Peyer's patch (tissue), 4 donors: ENCODE measurements around the gene PDE4D.

Experiments used
- POLR2A ChIP-seq, 2 donors: fragments of 450-650 bp; IDR thresholded peaks; one replicate each; pipeline ENCODE4 v1.5.1; 2017; ENCODE audit warnings: antibody characterized with exemption in 2 of 2, mild to moderate bottlenecking in 2 of 2, moderate library complexity in 2 of 2
- TF ChIP-seq, protein P1 (sequence below), 6 experiments: fragments of 450-650 bp in 4 of 6; fragments of 200-600 bp in 2 of 6; sonication (generic) in 1 of 6; IDR thresholded peaks; one replicate each; pipeline ENCODE4 v1.5.1; 2017 to 2019; ENCODE audit warnings: antibody characterized with exemption in 6 of 6, mild to moderate bottlenecking in 3 of 6, moderate library complexity in 1 of 6

GRCh38 chr5:59777028-59777427, 116.5 kb downstream of the PDE4D start:
- TF ChIP-seq, protein P1, sequence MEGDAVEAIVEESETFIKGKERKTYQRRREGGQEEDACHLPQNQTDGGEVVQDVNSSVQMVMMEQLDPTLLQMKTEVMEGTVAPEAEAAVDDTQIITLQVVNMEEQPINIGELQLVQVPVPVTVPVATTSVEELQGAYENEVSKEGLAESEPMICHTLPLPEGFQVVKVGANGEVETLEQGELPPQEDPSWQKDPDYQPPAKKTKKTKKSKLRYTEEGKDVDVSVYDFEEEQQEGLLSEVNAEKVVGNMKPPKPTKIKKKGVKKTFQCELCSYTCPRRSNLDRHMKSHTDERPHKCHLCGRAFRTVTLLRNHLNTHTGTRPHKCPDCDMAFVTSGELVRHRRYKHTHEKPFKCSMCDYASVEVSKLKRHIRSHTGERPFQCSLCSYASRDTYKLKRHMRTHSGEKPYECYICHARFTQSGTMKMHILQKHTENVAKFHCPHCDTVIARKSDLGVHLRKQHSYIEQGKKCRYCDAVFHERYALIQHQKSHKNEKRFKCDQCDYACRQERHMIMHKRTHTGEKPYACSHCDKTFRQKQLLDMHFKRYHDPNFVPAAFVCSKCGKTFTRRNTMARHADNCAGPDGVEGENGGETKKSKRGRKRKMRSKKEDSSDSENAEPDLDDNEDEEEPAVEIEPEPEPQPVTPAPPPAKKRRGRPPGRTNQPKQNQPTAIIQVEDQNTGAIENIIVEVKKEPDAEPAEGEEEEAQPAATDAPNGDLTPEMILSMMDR (IDR thresholded peaks at IDR 0.05): no peak
- no peak for TF ChIP-seq POLR2A (IDR thresholded peaks at IDR 0.05)
